Left lung (tissue), 10 donors: ENCODE measurements around the gene REP15. TPM values are rescaled to one million over a fixed set of nuclear protein-coding genes. Genes with fewer than 3 reads are reported as not detected.

ENCODE experiments used
- ATAC-seq: fragments of 200-7000 bp; cut with Tn5 transposase; one replicate; pipeline ENCODE4 v1.9.1; 2020; ENCODE audit warnings: moderate library complexity
- DNase-seq, 4 donors: peaks; one replicate each; pipeline ENCODE4 v3.0.0-alpha.2; 2013 to 2020
- H3K27ac ChIP-seq, 2 donors: fragments of 200-600 bp; sonication (generic) in 1 of 2; one replicate each; pipeline versions ENCODE4 v1.5.0 to v1.8.0; 2020 to 2021
- H3K27me3 ChIP-seq, 2 donors: fragments of 200-600 bp; sonication (generic) in 1 of 2; one replicate each; pipeline versions ENCODE4 v1.5.0 to v1.8.0; 2020 to 2021
- H3K36me3 ChIP-seq, 2 donors: fragments of 200-600 bp; sonication (generic) in 1 of 2; one replicate each; pipeline versions ENCODE4 v1.5.0 to v1.8.0; 2020 to 2021
- H3K4me1 ChIP-seq, 2 donors: fragments of 200-600 bp; one replicate each; pipeline ENCODE4 v1.8.0; 2021
- H3K4me3 ChIP-seq, 2 donors: fragments of 200-600 bp; sonication (generic) in 1 of 2; one replicate each; pipeline versions ENCODE4 v1.5.0 to v1.8.0; 2020 to 2021; ENCODE audit warnings: mild to moderate bottlenecking in 1 of 2
- H3K9me3 ChIP-seq, 2 donors: fragments of 200-600 bp; sonication (generic) in 1 of 2; one replicate each; pipeline versions ENCODE4 v1.5.0 to v1.8.0; 2020 to 2021
- CTCF ChIP-seq, 2 donors: fragments of 200-600 bp; sonication (generic) in 1 of 2; IDR thresholded peaks; one replicate each; pipeline versions ENCODE4 v1.5.0 to v1.8.0; 2021; ENCODE audit warnings: antibody characterized with exemption in 2 of 2
- intact Hi-C, 2 donors: fragments of 100-400 bp; cut with DNase I; formaldehyde crosslinking; loops; one replicate each; pipeline versions ENCODE4 v1.11.2 to v1.14.2; 2022
- polyA plus RNA-seq, 6 donors: library from polyadenylated mRNA; unstranded; fragments of 120-200 nt; gene quantifications; one replicate each; pipeline ENCODE4 v1.2.1, GENCODE V29; 2013; ENCODE audit not compliant: insufficient read length in 6 of 6
- total RNA-seq, 2 donors: library from RNA; stranded (reverse); fragmentation: NEBNext Ultra II Directional; extraction: Animal tissue kit (Norgen Biotek cat#: 25700); gene quantifications; one replicate each; pipeline ENCODE4 v1.2.1, GENCODE V29; 2021
- donor health status: DM: no; HTN: yes; CAD: no.
- donor health status: DM: no; HTN: no; CAD: no.

REP15 gene
- total and polyA plus RNA-seq, 8 donors, result 2.4 to 3.6 (median 3.1) TPM

DNA sequence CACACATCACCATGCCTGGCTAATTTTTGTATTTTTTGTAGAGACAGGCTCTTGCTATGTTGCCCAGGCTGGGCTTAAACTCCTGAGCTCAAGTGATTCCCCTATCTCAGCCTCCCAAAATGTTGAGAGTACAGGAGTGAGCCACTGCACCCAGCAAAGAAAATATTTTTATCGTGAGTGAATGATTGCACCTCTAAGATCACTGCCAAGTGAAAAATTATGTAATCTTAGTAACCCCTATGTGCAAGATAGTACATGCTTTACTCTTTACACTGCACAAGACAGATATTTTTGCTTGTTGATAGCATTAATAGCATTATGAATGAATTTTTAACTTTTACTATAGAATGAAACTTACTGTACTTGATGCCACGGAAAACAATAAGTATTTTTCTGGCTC lies 11.0 kb downstream of the REP15 start:
- no peak overlapping the region for H3K27ac ChIP-seq
- H3K4me1 ChIP-seq, result peaks cover 8 to 22% of the 10 kb centered on the region in 2 donors
- TF ChIP-seq CTCF (IDR thresholded peaks at IDR 0.05), result no peak
- no peak overlapping the region for H3K4me3 ChIP-seq
- DNase-seq (no peak), ATAC-seq (no peak)
- H3K27me3 ChIP-seq, result no peaks in the 10 kb centered on the region
- intact Hi-C loops, result no loop called here
- H3K9me3 ChIP-seq, result no peaks in the 10 kb centered on the region
- no peaks in the 10 kb centered on the region for H3K36me3 ChIP-seq

DNA sequence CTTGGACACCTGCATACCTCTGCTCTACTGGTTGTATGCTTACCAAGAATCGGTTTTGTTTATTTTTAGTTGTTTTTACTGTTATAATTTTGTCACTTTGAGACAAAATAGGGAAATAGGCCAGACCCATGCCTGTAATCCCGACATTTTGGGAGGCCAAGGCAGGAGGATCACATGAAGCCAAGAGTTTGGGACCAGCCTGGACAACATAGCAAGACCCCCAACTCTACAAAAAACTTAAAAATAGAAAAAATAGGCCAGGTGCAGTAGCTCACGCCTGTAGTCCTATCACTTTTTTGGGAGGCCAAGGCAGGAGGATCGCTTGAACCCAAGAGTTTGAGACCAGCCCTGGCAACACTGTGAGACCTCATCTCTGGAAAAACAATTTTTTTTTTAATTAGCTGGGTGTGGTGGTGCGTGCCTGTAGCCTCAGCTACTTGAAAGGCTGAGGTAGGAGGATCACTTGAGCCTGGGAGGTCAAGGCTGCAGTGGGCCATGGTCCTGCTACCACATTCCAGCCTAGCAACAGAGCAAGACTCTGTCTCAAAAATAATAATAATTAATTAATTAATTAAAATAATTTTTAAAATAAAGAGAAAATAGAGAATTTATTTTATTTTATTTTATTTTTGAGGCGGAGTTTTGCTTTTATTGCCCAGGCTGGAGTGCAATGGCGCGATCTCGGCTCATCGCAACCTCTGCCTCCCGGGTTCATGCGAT lies 13.1 kb downstream of the REP15 start:
- intact Hi-C loops, result no loop called here
- DNase-seq (no peak), ATAC-seq (no peak)
- H3K36me3 ChIP-seq, result no peaks in the 10 kb centered on the region
- H3K27ac ChIP-seq, result peak overlapping the region; percentile 87 to 93
- H3K9me3 ChIP-seq, result no peaks in the 10 kb centered on the region
- no peaks in the 10 kb centered on the region for H3K27me3 ChIP-seq
- H3K4me3 ChIP-seq, result peak overlapping the region; percentile 66 to 76
- H3K4me1 ChIP-seq, result peaks cover 9 to 13% of the 10 kb centered on the region in 2 donors
- TF ChIP-seq CTCF (IDR thresholded peaks at IDR 0.05), result no peak

GRCh38 chr12:27709932-27710591 lies 13.8 kb downstream of the REP15 start:
- ATAC-seq (peak; percentile 71), DNase-seq (peak in 2 of 4 donors; percentile 52 to 59)
- Histone ChIP-seq H3K9me3 (no peaks in the 10 kb centered on the region), H3K27ac (peak overlapping the region; percentile 87 to 93), H3K4me3 (peak overlapping the region; percentile 66 to 76), H3K36me3 (peaks cover 0 to 2% of the 10 kb centered on the region in 2 donors), H3K27me3 (no peaks in the 10 kb centered on the region), H3K4me1 (peaks cover 9 to 13% of the 10 kb centered on the region in 2 donors)
- intact Hi-C loops, result no loop called here
- no peak for TF ChIP-seq CTCF (IDR thresholded peaks at IDR 0.05)

- ATAC-seq (peak; percentile 99), DNase-seq (peak; percentile 91 to 99 (median 94))
- peaks cover 0 to 6% of the 10 kb centered on the region in 2 donors for H3K36me3 ChIP-seq
- no peak for TF ChIP-seq CTCF (IDR thresholded peaks at IDR 0.05)
- H3K4me1 ChIP-seq, result peaks cover 9 to 13% of the 10 kb centered on the region in 2 donors
- H3K27me3 ChIP-seq, result no peaks in the 10 kb centered on the region
- H3K4me3 ChIP-seq, result peak within 1 kb of the TSS; percentile 66 to 76
- H3K27ac ChIP-seq, result peak within 1 kb of the TSS; percentile 87 to 93
- no peaks in the 10 kb centered on the region for H3K9me3 ChIP-seq
- intact Hi-C loops, result no loop called here
Measured at GRCh38 chr12:27710592-27711316, 14.5 kb downstream of the REP15 start, which contains the start of gene MRPS35. TSS of gene MRPS35 (plus strand) at chr12:27710832. CDS start at chr12:27710844, 12 bp downstream.

DNA sequence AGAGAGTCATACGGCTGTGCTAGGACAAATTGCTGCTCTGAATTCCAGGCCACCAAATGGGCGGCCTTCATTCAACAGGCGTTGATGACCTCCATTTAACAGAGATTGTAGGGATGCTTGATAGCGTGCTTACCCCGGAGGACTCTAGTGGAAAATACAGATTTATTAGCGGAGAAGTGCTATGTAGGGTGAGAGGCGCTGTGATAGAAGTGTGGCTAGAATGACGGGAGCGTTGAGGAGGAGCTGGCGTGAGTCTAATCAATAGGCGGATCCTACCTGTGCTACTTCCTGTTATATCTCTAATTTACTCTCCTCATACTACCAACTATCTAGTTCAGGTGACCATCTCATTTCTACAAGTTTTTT lies 15.1 kb downstream of the REP15 start:
- Histone ChIP-seq H3K27me3 (no peaks in the 10 kb centered on the region), H3K27ac (peak overlapping the region in 1 of 2 donors; percentile 87), H3K4me1 (peaks cover 9 to 13% of the 10 kb centered on the region in 2 donors), H3K9me3 (no peaks in the 10 kb centered on the region), H3K36me3 (peaks cover 0 to 11% of the 10 kb centered on the region in 2 donors), H3K4me3 (peak overlapping the region; percentile 66 to 76)
- intact Hi-C loops, result no loop called here
- ATAC-seq (no peak), DNase-seq (no peak)
- TF ChIP-seq CTCF (IDR thresholded peaks at IDR 0.05), result no peak
